Sigmoid colon (tissue), 7 donors: ENCODE results near the gene LGALS8. TPM values are rescaled to one million over a fixed set of nuclear protein-coding genes. Genes with fewer than 3 reads are reported as not detected.

ENCODE experiments used
- DNase-seq: peaks from one replicate; pipeline ENCODE4 v3.0.0-alpha.2; 2019
- H3K27ac ChIP-seq, 4 donors: fragments of 200-600 bp; sonication (generic); one replicate each; pipeline ENCODE4 v1.5.1; 2016 to 2019; ENCODE audit warnings: mild to moderate bottlenecking in 1 of 4
- H3K27me3 ChIP-seq, 3 donors: fragments of 200-600 bp; sonication (generic); one replicate each; pipeline ENCODE4 v1.5.1; 2019; ENCODE audit warnings: mild to moderate bottlenecking in 1 of 3
- H3K36me3 ChIP-seq, 4 donors: fragments of 200-600 bp; sonication (generic); one replicate each; pipeline ENCODE4 v1.5.1; 2016 to 2019
- H3K4me1 ChIP-seq, 4 donors: fragments of 200-600 bp; sonication (generic); one replicate each; pipeline ENCODE4 v1.5.1; 2017 to 2019
- H3K4me3 ChIP-seq, 4 donors: fragments of 200-600 bp; sonication (generic); one replicate each; pipeline ENCODE4 v1.5.1; 2017 to 2019; ENCODE audit warnings: mild to moderate bottlenecking in 2 of 4, moderate library complexity in 1 of 4
- H3K9me3 ChIP-seq, 4 donors: fragments of 200-600 bp in 3 of 4; sonication (generic) in 3 of 4; one replicate each; pipeline versions ENCODE4 v1.5.1 to v1.6.1; 2013 to 2019
- CTCF ChIP-seq, 4 experiments: fragments of 450-650 bp in 3 of 4; fragments of 200-600 bp in 1 of 4; IDR thresholded peaks; one replicate each; pipeline ENCODE4 v1.5.1; 2016 to 2019; ENCODE audit warnings: antibody characterized with exemption in 4 of 4, mild to moderate bottlenecking in 3 of 4, moderate library complexity in 2 of 4
- EP300 ChIP-seq, 4 donors: sonication (generic); formaldehyde crosslinking; IDR thresholded peaks; one replicate each; pipeline ENCODE4 v1.6.1; 2017; ENCODE audit warnings: antibody characterized with exemption in 4 of 4
- POLR2A ChIP-seq, 2 donors: fragments of 450-650 bp; IDR thresholded peaks; one replicate each; pipeline ENCODE4 v1.6.1; 2016; ENCODE audit warnings: antibody characterized with exemption in 2 of 2, mild to moderate bottlenecking in 2 of 2, moderate library complexity in 2 of 2
- POLR2AphosphoS5 ChIP-seq, 4 donors: sonication (generic); formaldehyde crosslinking; IDR thresholded peaks; one replicate each; pipeline ENCODE4 v1.6.1; 2017; ENCODE audit warnings: antibody characterized with exemption in 4 of 4
- WGBS, 2 donors: extraction: QIAGEN DNeasy Blood & Tissue Kit; methylation state at CpG; one replicate each; pipeline ENCODE4 v1.1.7; 2013; 5-methylcytosine and 5-hydroxymethylcytosine counted together
- intact Hi-C: fragments of 100-400 bp; cut with DNase I; formaldehyde crosslinking; loops from one replicate; pipeline ENCODE4 v1.15.1; 2023
- polyA plus RNA-seq, 3 donors: library from polyadenylated mRNA; stranded (reverse); fragments of 200-250 nt; gene quantifications; one replicate each; pipeline ENCODE4 v1.2.3, GENCODE V29; 2013
- total RNA-seq, 4 donors: library from RNA; depleted of rRNA; stranded (reverse); fragments of >200 nt; gene quantifications; one replicate each; pipeline ENCODE4 v1.1.0, GENCODE V29; 2016
- donor health status: healthy with polysubstance abuse.
- donor health status: Bipolar disorder and iron deficiency.
- donor health status: healthy.

The LGALS8 gene
- 10 to 100 TPM; 40.3 to 86.4 (median 68.1) TPM for total RNA-seq
- 10 to 100 TPM; 11.4 to 27.0 (median 25.4) TPM for polyA plus RNA-seq

DNA sequence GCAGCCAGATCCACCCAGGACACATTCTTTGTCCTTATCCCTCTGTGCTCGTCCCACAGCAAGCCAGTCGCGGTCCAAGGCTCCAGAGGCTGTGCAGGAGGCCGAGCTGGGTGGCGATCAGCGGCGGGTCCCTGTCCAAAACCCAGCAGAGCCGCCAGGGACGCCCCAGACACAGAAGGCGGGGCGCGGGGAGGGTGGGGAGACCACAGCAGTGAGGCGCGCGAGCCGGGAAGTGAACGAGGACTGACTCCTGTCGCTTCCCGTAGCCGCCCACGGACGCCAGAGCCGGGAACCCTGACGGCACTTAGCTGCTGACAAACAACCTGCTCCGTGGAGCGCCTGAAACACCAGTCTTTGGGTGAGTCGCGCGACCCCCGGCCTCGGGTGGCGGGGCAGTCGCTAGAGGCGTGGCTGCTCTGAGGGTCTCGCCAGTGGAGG is at the start of gene LGALS8:
TSS of gene LGALS8 (plus strand) at position 279 of the 438 bp plus-strand sequence. CDS start 2,089 bp downstream, outside the sequence.
- 1% methylated on average over 35 of the region's 35 CpGs for WGBS, 2 donors
- H3K4me3 ChIP-seq = peak within 1 kb of the TSS; percentile 64 to 98 (median 84)
- H3K27ac ChIP-seq = peak within 1 kb of the TSS; percentile 81 to 94 (median 89)
- intact Hi-C loops = loop anchor here (5.0 to 10.0 kb wide), 4 partner anchors 239 to 1016 kb away; partner anchors contain the start of genes ERO1B and MTR
- H3K36me3 ChIP-seq = peaks cover 0 to 31% (median 5%) of the 10 kb centered on the region in 4 donors
- H3K4me1 ChIP-seq = peaks cover 0 to 19% (median 13%) of the 10 kb centered on the region in 4 donors
- TF ChIP-seq POLR2AphosphoS5 (IDR thresholded peaks at IDR 0.05) = peak; percentile 55 to 87 (median 74)
- TF ChIP-seq CTCF (IDR thresholded peaks at IDR 0.05) = no peak
- TF ChIP-seq POLR2A (IDR thresholded peaks at IDR 0.05) = peak in 1 of 2 donors; percentile 4
- TF ChIP-seq EP300 (IDR thresholded peaks at IDR 0.05) = peak in 1 of 4 donors; percentile 36
- H3K9me3 ChIP-seq = no peaks in the 10 kb centered on the region
- DNase-seq = peak; percentile 95
- H3K27me3 ChIP-seq = no peaks in the 10 kb centered on the region

- WGBS, 2 donors = 92 to 94% methylated on average over 5 of the region's 5 CpGs
- no peak for TF ChIP-seq EP300 (IDR thresholded peaks at IDR 0.05)
- no peak for TF ChIP-seq POLR2AphosphoS5 (IDR thresholded peaks at IDR 0.05)
- no peak for TF ChIP-seq CTCF (IDR thresholded peaks at IDR 0.05)
- no peak for TF ChIP-seq POLR2A (IDR thresholded peaks at IDR 0.05)
- intact Hi-C loops = no loop called here
- H3K36me3 ChIP-seq = no peaks in the 10 kb centered on the region
- no peak for DNase-seq
- H3K9me3 ChIP-seq = no peaks in the 10 kb centered on the region
- no peak overlapping the region for H3K27ac ChIP-seq
- peaks cover 0 to 14% (median 4%) of the 10 kb centered on the region in 4 donors for H3K4me1 ChIP-seq
- H3K4me3 ChIP-seq = no peak overlapping the region
- peaks cover 0 to 5% (median 0%) of the 10 kb centered on the region in 3 donors for H3K27me3 ChIP-seq
Observed at GRCh38 chr1:236476019-236476418, 47.8 kb upstream of the LGALS8 start.

DNA sequence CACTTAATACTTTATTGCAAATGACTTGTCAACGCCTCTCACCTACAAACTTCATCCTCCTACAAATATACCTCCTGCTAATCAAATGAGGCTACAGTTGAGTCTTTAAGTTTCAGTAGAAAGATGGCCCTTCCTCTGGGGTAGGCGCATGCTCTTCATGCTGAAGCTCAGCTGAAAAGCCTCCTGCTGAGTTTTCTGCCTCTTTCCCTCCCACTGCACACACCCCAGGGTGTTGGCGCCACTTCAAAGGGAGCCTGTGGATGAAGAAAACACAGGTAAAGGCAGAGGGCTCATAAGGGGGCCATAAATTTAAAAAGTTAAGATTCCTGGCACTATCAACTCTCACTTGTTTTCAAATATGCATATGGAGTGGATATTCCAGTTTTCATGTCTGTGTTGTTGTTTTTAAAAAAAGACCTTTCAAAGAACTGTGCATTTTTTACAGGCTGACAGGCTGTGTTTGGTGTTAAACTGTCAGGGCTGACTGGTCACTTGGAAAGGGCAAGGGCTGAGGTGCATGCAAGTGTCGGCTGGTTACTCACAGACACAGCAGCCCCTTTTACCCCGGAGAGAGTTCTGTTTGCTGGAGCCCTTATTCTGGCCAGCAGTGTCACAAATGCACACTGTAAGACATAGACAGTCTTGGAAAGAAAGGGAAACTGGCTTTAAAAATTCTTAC is 42.9 kb upstream of the LGALS8 start:
- Histone ChIP-seq H3K36me3 (no peaks in the 10 kb centered on the region), H3K4me1 (no peaks in the 10 kb centered on the region), H3K27ac (no peak overlapping the region), H3K27me3 (no peaks in the 10 kb centered on the region), H3K9me3 (no peaks in the 10 kb centered on the region), H3K4me3 (no peak overlapping the region)
- TF ChIP-seq EP300 (IDR thresholded peaks at IDR 0.05) (no peak), POLR2A (IDR thresholded peaks at IDR 0.05) (no peak), CTCF (IDR thresholded peaks at IDR 0.05) (no peak), POLR2AphosphoS5 (IDR thresholded peaks at IDR 0.05) (no peak)
- DNase-seq = no peak
- 20 to 66% methylated on average over 5 of the region's 5 CpGs for WGBS, 2 donors
- intact Hi-C loops = no loop called here

DNA sequence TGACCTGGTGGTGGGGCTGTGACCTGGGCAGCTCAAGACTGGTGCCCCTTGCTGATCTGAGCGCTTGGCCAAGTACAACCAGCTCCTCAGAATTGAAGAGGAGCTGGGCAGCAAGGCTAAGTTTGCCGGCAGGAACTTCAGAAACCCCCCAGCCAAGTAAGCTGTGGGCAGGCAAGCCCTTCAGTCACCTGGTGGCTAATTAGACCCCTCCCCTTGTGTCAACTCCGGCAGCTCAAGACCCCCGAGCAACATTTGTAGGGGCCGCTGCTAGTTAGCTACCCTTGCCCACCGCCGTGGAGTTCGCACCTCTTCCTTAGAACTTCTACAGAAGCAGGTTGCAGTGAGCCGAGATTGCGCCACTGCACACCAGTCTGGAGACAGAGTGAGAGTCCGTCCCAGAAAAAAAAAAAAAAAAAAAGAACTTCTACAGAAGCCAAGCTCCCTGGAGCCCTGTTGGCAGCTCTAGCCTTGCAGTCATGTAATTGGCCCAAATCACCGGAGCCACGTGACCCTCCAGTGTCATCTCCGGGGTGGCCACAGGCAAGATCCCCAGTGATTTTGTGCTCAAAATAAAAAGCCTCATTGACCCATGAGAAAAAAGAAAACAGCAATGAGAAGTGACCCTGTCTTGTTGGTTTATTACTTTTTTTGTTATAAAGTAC is 39.3 kb upstream of the LGALS8 start:
- no peak overlapping the region for H3K27ac ChIP-seq
- H3K9me3 ChIP-seq = no peaks in the 10 kb centered on the region
- H3K27me3 ChIP-seq = no peaks in the 10 kb centered on the region
- H3K36me3 ChIP-seq = no peaks in the 10 kb centered on the region
- 94 to 96% methylated on average over 14 of the region's 14 CpGs for WGBS, 2 donors
- intact Hi-C loops = no loop called here
- H3K4me3 ChIP-seq = no peak overlapping the region
- DNase-seq = no peak
- no peaks in the 10 kb centered on the region for H3K4me1 ChIP-seq
- TF ChIP-seq CTCF (IDR thresholded peaks at IDR 0.05) (no peak), POLR2AphosphoS5 (IDR thresholded peaks at IDR 0.05) (no peak), POLR2A (IDR thresholded peaks at IDR 0.05) (no peak), EP300 (IDR thresholded peaks at IDR 0.05) (no peak)
